K562 (cell line): ENCODE measurements around the gene SMIM10. TPM values are rescaled to one million over a fixed set of nuclear protein-coding genes. Genes with fewer than 3 reads are reported as not detected.

Experiments
- CBFA2T2 ChIP-seq: fragments of 450-650 bp; conservative IDR thresholded peaks from 2 replicates; pipeline ENCODE4 v1.6.1; 2017; ENCODE audit warnings: mild to moderate bottlenecking
- ELF1 ChIP-seq: fragments of 200-800 bp; sonication (Bioruptor generic); IDR thresholded peaks from 2 replicates; pipeline ENCODE4 v1.6.1; 2016; ENCODE audit warnings: missing genetic modification characterization, missing compliant biosample characterization
- HNRNPL ChIP-seq: fragments of 200-400 bp; formaldehyde crosslinking; IDR thresholded peaks from 2 replicates; pipeline ENCODE4 v1.6.1; 2017; ENCODE audit warnings: low read depth, mild to moderate bottlenecking, low read length
- MTF1 ChIP-seq: fragments of 250-450 bp; sonication (Bioruptor Pico); IDR thresholded peaks from 2 replicates; pipeline ENCODE4 v1.9.0; 2021; ENCODE audit warnings: moderate library complexity, mild to moderate bottlenecking, inconsistent platforms, borderline replicate concordance
- NRF1 ChIP-seq, 2 experiments: fragments of 450-650 bp; IDR thresholded peaks in 1 of 2; conservative IDR thresholded peaks in 1 of 2; 2 replicates each; pipeline ENCODE4 v1.6.1; 2014; ENCODE audit warnings: mild to moderate bottlenecking in 2 of 2
- POLR2A ChIP-seq: fragments of 450-650 bp; conservative IDR thresholded peaks from 2 replicates; pipeline ENCODE4 v1.6.1; 2016
- SP1 ChIP-seq: sonication (generic); formaldehyde crosslinking; IDR thresholded peaks from 2 replicates; pipeline ENCODE4 v1.8.1; 2022; ENCODE audit warnings: mild to moderate bottlenecking, missing genetic modification reagents
- ZNF146 ChIP-seq: IDR thresholded peaks from one replicate; pipeline ENCODE4 v1.6.1; 2018; ENCODE audit warnings: missing compliant biosample characterization; ENCODE audit not compliant: unreplicated experiment
- ZNF165 ChIP-seq: fragments of 250-450 bp; sonication (Bioruptor Pico); IDR thresholded peaks from 2 replicates; pipeline ENCODE4 v1.4.0; 2020; ENCODE audit warnings: borderline replicate concordance
- ZNF263 ChIP-seq: sonication (generic); formaldehyde crosslinking; IDR thresholded peaks from 2 replicates; pipeline ENCODE4 v1.8.0; 2022; ENCODE audit warnings: mild to moderate bottlenecking, missing genetic modification reagents, borderline replicate concordance
- ZNF324 ChIP-seq: fragments of 250-450 bp; sonication (Bioruptor Pico); IDR thresholded peaks from 2 replicates; pipeline ENCODE4 v1.4.0; 2020; ENCODE audit warnings: mild to moderate bottlenecking
- ZSCAN29 ChIP-seq: fragments of 450-650 bp; IDR thresholded peaks from 2 replicates; pipeline ENCODE4 v1.6.1; 2017
- polyA plus RNA-seq, 8 experiments: library from polyadenylated mRNA; depleted of rRNA in 4 of 8; stranded (reverse) in 5 of 8; unstranded in 3 of 8; fragments of >200 nt; fragmentation: Nextera tagmentation in 2 of 8; fragmentation: Illumina TruSeq in 1 of 8; extraction: Ambion mirVana in 2 of 8; extraction: Trizol in 1 of 8; gene quantifications; 2 replicates each; pipeline versions ENCODE4 v1.2.1 to v1.2.3, GENCODE V29; 2011 to 2014; ENCODE audit warnings: inconsistent platforms in 1 of 8, missing spikeins in 1 of 8
- total RNA-seq, 7 experiments: library from RNA; depleted of rRNA in 6 of 7; stranded (reverse); fragments of >200 nt in 6 of 7; fragmentation: Illumina TruSeq in 2 of 7; extraction: Trizol in 2 of 7; gene quantifications; 2 replicates each; pipeline versions ENCODE4 v1.2.1 to v1.2.3, GENCODE V29; 2011 to 2021; ENCODE audit warnings: low replicate concordance in 1 of 7
- TF ChIP-seq, protein P1 (sequence below): fragments of 450-650 bp; IDR thresholded peaks from 2 replicates; pipeline ENCODE4 v1.6.1; 2016; ENCODE audit warnings: mild to moderate bottlenecking, moderate library complexity
- TF ChIP-seq, protein P2 (sequence below): fragments of 250-450 bp; sonication (Bioruptor Pico); IDR thresholded peaks from 2 replicates; pipeline ENCODE4 v1.5.0; 2022; ENCODE audit warnings: mild to moderate bottlenecking
- TF ChIP-seq, protein P3 (sequence below): sonication (generic); formaldehyde crosslinking; IDR thresholded peaks from 2 replicates; pipeline ENCODE4 v1.5.0; 2020; ENCODE audit warnings: missing genetic modification reagents

Gene SMIM10
- total and polyA plus RNA-seq, 9 of the 15 experiments (the other 6 are each of a cell fraction or from before 2014, with no cell fraction given) = 2.1 to 25.3 (median 16.4) TPM

DNA sequence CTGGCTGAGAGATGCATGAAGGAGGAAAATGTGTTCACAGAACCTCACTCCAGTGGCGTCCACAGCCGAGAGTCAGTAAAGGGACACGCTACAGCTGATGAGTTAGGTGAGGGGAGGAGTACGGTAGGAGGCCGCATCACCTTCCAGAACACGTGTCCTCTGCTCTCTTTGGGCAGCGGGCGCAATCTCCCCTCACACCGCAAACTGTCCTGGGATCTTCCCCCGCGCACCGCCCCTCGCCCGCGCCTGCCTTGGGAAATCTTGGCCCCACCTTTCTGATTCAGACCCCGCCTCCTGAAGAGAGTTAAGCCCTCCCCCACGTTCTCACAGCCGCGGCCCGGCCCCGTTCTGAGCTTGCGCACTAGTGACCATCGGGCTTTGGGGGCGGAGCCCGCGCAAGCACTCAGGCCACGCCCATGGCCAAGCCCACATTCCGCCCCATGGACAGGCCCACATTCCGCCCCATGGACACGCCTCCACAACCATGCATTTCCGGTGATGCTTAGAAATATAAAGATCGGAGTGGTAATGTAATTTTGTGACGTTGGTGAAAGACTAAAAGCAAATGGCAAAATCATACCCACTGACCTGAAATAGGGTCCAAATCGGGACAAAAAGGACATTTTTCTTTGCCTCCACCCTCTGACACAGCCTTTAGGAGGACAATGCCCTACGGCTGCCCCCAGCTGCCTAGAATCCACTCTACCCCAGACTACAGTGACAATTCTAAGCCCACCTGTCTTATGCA is 13.3 kb downstream of the SMIM10 start (continued):
- TF ChIP-seq, protein P1, sequence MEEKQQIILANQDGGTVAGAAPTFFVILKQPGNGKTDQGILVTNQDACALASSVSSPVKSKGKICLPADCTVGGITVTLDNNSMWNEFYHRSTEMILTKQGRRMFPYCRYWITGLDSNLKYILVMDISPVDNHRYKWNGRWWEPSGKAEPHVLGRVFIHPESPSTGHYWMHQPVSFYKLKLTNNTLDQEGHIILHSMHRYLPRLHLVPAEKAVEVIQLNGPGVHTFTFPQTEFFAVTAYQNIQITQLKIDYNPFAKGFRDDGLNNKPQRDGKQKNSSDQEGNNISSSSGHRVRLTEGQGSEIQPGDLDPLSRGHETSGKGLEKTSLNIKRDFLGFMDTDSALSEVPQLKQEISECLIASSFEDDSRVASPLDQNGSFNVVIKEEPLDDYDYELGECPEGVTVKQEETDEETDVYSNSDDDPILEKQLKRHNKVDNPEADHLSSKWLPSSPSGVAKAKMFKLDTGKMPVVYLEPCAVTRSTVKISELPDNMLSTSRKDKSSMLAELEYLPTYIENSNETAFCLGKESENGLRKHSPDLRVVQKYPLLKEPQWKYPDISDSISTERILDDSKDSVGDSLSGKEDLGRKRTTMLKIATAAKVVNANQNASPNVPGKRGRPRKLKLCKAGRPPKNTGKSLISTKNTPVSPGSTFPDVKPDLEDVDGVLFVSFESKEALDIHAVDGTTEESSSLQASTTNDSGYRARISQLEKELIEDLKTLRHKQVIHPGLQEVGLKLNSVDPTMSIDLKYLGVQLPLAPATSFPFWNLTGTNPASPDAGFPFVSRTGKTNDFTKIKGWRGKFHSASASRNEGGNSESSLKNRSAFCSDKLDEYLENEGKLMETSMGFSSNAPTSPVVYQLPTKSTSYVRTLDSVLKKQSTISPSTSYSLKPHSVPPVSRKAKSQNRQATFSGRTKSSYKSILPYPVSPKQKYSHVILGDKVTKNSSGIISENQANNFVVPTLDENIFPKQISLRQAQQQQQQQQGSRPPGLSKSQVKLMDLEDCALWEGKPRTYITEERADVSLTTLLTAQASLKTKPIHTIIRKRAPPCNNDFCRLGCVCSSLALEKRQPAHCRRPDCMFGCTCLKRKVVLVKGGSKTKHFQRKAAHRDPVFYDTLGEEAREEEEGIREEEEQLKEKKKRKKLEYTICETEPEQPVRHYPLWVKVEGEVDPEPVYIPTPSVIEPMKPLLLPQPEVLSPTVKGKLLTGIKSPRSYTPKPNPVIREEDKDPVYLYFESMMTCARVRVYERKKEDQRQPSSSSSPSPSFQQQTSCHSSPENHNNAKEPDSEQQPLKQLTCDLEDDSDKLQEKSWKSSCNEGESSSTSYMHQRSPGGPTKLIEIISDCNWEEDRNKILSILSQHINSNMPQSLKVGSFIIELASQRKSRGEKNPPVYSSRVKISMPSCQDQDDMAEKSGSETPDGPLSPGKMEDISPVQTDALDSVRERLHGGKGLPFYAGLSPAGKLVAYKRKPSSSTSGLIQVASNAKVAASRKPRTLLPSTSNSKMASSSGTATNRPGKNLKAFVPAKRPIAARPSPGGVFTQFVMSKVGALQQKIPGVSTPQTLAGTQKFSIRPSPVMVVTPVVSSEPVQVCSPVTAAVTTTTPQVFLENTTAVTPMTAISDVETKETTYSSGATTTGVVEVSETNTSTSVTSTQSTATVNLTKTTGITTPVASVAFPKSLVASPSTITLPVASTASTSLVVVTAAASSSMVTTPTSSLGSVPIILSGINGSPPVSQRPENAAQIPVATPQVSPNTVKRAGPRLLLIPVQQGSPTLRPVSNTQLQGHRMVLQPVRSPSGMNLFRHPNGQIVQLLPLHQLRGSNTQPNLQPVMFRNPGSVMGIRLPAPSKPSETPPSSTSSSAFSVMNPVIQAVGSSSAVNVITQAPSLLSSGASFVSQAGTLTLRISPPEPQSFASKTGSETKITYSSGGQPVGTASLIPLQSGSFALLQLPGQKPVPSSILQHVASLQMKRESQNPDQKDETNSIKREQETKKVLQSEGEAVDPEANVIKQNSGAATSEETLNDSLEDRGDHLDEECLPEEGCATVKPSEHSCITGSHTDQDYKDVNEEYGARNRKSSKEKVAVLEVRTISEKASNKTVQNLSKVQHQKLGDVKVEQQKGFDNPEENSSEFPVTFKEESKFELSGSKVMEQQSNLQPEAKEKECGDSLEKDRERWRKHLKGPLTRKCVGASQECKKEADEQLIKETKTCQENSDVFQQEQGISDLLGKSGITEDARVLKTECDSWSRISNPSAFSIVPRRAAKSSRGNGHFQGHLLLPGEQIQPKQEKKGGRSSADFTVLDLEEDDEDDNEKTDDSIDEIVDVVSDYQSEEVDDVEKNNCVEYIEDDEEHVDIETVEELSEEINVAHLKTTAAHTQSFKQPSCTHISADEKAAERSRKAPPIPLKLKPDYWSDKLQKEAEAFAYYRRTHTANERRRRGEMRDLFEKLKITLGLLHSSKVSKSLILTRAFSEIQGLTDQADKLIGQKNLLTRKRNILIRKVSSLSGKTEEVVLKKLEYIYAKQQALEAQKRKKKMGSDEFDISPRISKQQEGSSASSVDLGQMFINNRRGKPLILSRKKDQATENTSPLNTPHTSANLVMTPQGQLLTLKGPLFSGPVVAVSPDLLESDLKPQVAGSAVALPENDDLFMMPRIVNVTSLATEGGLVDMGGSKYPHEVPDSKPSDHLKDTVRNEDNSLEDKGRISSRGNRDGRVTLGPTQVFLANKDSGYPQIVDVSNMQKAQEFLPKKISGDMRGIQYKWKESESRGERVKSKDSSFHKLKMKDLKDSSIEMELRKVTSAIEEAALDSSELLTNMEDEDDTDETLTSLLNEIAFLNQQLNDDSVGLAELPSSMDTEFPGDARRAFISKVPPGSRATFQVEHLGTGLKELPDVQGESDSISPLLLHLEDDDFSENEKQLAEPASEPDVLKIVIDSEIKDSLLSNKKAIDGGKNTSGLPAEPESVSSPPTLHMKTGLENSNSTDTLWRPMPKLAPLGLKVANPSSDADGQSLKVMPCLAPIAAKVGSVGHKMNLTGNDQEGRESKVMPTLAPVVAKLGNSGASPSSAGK = no peak
- TF ChIP-seq ZNF263 (no peak), ZNF324 (CRISPR knock-in tag) (no peak), ZSCAN29 (no peak), MTF1 (CRISPR knock-in tag) (no peak), ZNF165 (no peak), SP1 (CRISPR knock-in tag) (peak; percentile 76; the same call in 1 of the 2 replicates), HNRNPL (no peak), CBFA2T2 (no peak), ELF1 (tag) (peak; percentile 32; the same call in 1 of the 2 replicates), POLR2A (0 out of 2 replicates have a peak, but pooled peaks have one; percentile 38), ZNF146 (CRISPR knock-in tag) (no peak), NRF1 (conservative IDR thresholded peaks at IDR 0.05 in 1 of 2, IDR thresholded peaks at IDR 0.05 in 1 of 2) (peak; percentile 92 to 93)
- TF ChIP-seq, protein P2, sequence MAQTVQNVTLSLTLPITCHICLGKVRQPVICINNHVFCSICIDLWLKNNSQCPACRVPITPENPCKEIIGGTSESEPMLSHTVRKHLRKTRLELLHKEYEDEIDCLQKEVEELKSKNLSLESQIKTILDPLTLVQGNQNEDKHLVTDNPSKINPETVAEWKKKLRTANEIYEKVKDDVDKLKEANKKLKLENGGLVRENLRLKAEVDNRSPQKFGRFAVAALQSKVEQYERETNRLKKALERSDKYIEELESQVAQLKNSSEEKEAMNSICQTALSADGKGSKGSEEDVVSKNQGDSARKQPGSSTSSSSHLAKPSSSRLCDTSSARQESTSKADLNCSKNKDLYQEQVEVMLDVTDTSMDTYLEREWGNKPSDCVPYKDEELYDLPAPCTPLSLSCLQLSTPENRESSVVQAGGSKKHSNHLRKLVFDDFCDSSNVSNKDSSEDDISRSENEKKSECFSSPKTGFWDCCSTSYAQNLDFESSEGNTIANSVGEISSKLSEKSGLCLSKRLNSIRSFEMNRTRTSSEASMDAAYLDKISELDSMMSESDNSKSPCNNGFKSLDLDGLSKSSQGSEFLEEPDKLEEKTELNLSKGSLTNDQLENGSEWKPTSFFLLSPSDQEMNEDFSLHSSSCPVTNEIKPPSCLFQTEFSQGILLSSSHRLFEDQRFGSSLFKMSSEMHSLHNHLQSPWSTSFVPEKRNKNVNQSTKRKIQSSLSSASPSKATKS (CRISPR knock-in tag) = no peak
- TF ChIP-seq, protein P3, sequence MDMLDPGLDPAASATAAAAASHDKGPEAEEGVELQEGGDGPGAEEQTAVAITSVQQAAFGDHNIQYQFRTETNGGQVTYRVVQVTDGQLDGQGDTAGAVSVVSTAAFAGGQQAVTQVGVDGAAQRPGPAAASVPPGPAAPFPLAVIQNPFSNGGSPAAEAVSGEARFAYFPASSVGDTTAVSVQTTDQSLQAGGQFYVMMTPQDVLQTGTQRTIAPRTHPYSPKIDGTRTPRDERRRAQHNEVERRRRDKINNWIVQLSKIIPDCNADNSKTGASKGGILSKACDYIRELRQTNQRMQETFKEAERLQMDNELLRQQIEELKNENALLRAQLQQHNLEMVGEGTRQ (CRISPR knock-in tag) = no peak
